GM21390 (cell line): ENCODE data around the gene CREM.
A peak's percentile ranks its signal among the peaks of the same experiment; 100 is the strongest.
"Not testable (repeated sequence)": the region's sequence is repeated elsewhere in the genome, so short reads cannot be mapped to it uniquely, and the experiment has no call there.

Experiments
- ATAC-seq: cut with Tn5 transposase; IDR thresholded peaks from one replicate; pipeline ENCODE4 v1.9.1; 2021; ENCODE audit not compliant: unreplicated experiment

Gene CREM

DNA sequence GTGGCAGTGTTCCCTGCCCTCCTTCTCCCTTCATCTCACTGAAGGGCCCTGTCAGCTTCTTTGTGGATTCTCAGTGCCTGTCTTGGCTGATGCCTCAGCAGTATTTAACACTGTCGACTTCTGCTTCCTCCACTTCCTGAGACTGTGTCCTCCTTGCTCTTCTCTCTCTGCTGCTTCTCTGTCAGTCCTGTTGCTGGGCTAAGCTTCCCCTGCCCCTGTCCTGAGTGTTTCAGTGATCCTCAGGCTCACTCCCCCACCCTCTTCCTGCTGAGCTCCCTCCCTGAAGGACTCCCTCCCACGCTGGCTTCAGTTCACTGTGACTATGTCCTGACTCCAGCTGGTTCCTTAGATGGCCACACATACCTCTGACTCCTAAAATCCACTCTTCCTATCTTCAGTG is 64.9 kb downstream of the CREM start:
- ATAC-seq = no peak

GRCh38 chr10:35192645-35193249 is 66.1 kb downstream of the CREM start:
- no peak for ATAC-seq

- ATAC-seq = no peak
Observed at GRCh38 chr10:35194471-35194870, 67.8 kb downstream of the CREM start.

GRCh38 chr10:35194906-35195305 is 68.3 kb downstream of the CREM start:
- ATAC-seq = no peak

DNA sequence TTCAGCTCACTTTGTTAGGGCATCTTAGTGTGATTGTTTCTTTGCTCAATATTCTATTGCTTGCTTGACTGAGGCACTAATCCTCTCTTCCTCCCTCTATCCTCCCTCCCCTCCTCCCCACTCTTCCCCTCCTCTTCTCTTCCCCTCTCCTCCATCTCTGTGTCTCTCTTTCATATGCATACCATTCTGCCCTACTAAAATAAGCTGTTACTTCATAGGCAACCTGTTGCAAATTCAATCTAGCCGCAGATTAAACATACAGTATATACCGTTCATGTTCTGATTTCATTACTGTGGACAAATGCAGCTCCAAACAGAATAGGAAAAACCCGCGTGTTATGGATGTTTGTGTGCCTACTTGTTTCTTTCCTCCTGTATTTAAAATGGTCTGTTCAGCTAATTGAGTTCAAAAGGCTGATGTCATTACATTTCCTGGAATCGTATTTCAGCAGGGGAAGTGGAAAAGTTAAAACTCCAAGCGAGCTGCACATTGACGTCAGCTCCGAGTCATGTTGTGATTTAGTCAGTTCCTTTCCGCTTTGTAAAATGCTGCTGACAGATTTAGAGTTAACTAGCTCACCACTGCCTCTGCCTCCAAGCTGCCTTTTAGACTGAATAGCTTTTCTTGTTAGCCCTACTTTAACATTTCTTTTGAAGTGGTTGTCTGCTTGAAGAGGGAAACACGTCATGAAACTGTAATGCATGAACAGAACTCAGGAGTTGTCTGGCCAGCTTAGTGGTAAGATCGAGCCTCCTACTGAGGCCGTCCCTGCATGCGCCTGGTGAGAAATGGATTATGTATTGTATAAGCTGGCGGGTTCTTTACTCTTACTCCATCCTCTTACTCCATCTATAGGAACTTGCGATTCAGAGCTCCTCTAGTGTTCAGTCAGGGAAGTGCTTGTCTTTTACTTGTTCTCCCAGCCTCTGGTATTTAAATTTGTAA is 69.0 kb downstream of the CREM start:
- peak; percentile 97 for ATAC-seq

DNA sequence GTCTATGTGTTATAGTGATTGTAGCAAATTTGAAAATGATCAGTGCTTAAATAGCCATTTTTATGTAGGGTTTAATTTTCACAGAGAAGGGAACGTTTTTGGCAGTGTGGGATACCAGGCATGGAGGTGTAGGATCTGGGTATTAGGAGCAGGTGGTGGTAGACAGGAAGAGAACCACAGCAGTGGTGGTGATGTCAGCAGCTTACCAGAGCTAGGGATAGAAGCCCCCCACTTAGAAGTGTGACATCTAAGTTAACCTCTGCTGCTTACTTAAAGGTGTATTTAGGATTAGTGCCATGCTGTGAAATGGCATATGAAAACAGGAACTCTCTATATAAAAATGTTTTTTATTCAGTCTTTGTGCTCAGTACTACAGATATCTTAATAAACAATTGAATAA is 73.8 kb downstream of the CREM start:
- ATAC-seq = no peak

- no peak for ATAC-seq
Observed at GRCh38 chr10:35201234-35201633, 74.6 kb downstream of the CREM start.

DNA sequence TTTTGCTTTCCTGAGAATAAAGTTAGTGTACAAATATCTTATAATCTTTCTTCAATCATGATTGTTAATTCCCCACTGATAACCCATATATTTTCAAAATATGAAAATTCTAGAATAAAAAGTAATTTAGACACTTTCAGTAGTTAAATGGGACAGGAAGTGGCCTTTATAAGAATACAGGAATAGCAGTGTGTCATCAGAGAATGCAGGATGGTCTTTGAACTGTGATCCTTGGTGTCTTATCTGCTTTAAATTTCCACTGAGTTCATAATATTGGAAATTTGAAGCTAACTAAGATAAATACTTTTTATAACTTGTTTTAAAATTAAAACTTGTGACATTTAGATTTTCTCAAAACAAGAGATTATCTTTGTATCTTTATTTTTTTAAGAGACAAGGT is 75.4 kb downstream of the CREM start:
- ATAC-seq = no peak

DNA sequence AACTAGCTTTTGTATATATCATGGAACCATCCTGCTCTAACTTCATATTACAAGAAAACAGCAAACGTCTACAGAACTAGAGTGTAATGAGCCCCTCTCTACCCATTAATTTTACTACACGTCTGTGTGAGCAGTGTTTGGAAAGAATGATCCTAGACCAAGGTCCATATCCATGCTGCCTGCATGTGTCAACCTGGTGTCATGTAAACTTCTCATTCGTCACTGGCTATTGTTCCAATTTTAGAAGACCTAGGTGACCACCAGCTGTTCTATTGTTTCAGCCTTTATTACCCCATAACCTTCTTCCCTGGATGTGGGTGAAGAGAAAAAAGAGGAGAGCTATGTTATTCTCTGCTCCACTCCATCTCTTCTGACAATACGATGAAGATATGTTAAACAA is 77.1 kb downstream of the CREM start:
- ATAC-seq = no peak

DNA sequence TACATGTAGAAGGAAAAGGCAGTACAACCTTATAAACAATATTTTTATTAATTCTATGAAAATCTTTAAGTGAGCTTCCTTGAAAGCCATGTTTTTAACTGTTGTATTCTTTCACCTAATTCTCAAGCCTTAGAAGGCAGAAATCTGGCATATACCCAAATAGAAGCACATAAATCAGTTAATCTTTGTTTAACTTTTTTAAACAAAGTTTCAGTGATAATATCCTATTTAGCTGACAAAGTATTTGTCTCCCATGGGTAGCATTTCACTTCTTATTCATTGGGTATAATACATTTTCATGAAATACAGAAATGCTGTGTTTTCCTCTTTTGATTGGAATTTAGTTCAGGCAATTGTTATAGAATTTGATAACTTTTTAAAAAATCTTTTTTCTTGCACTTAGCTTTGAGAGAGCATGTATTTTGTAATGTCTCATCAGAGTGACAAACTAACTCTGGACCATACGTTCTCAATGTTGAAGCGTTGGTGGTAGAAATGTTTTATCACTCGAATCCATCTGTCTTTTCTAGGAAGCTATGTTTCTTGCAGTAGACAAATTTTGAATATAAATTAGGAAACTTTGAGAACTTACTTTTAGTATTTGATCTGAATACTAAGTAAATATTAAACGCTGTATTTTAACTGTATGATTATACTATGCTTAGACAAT is 78.1 kb downstream of the CREM start:
- ATAC-seq = no peak

DNA sequence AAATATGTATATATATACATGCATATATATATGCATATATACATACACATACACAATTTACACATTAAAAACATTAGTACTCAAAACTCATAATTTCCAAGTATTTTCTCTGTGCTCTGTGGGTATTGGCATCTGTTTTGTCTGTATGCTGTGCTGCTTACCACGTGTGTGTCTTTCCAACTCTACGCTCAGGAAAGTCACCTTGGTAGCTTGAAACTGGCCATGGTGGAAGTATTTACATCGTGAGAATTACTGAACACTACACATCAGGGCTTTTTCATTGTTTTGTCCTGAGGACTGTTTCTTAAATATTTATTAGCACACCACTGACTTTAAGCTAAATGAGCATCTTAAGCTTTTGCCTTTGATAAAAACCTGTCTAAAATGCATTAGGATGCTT is 79.6 kb downstream of the CREM start:
- ATAC-seq = no peak

- peak; percentile 94 for ATAC-seq
Observed at GRCh38 chr10:35208536-35208935, 81.9 kb downstream of the CREM start.

DNA sequence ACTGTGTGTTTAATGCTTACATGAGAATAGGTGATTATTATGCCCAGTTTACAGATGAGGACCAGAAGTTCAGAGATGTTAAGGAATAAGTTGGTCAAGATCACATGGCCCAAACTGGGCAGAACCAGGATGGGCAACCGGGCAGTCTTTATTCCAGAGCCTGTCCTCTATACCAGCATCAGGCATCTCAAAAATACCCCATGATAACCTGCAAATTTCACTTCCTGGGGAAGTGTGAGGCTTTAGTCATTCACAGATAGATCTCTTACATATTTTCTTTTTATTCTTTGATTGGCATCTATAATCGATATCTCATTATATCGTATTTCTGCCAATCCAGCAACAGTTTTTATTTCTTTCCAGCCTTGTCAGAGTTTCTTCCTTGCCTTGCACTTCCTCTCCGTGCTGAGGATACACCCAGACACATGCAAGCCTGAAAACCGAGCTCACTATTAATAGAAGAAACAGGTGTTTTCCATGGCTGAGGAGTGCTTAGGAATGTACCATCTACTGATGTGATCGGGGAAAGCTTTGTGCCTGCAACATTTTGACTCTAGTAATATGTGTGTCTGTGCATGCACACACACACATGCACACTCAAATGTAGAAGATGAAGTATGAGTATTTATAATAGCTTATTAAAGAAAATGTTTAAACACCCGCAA is 82.4 kb downstream of the CREM start:
- peak; percentile 21 for ATAC-seq

- no peak for ATAC-seq
Observed at GRCh38 chr10:35210961-35211360, 84.3 kb downstream of the CREM start.

DNA sequence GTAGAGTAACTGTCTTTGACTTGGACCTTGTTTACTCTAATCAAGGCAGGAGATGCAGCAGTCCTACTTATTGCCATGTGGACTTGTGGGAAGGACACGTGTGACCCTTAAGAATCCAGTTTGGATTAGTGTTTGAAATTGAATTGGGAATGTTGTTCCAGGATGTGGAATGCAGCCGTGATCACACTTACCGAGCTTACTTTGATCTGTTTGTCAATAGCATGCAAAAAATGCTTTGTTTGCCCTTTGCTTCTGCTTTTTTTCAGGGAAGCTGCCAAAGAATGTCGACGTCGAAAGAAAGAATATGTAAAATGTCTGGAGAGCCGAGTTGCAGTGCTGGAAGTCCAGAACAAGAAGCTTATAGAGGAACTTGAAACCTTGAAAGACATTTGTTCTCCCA is 84.7 kb downstream of the CREM start:
- ATAC-seq = no peak

DNA sequence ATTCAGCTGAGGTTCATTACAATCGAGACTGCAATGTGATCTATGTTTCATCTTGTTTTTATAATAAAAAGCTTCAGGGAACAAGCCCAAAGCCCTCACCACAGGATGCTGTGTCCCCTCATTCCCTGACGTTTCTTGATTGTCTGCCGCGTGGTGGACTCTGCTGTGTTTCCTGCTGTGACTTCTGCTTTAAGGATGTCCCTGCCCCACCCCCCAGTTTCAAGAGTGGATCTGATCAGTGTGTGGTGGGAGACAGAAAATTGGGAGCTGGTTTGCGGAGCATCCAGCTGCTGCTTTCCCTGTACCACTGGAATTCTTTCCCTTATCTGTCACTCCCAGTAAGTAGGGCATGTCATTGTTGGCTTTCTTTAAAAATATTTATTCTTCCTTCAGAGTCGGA is 86.2 kb downstream of the CREM start:
- no peak for ATAC-seq

- no peak for ATAC-seq
Observed at GRCh38 chr10:35213699-35214098, 87.1 kb downstream of the CREM start.

- ATAC-seq = no peak
Observed at GRCh38 chr10:35214607-35215020, 88.0 kb downstream of the CREM start.

GRCh38 chr10:35215107-35215506 is 88.5 kb downstream of the CREM start:
- ATAC-seq = no peak

GRCh38 chr10:35216303-35216905 is 89.8 kb downstream of the CREM start:
- ATAC-seq = no peak

GRCh38 chr10:35216956-35217355 is 90.3 kb downstream of the CREM start:
- not testable (repeated sequence) for ATAC-seq
